HepG2 (cell line): Measurements from ENCODE around the gene NR2F1. TPM values are rescaled to one million over a fixed set of nuclear protein-coding genes. Genes with fewer than 3 reads are reported as not detected.

ENCODE experiments used
- ATAC-seq: fragments of 200-7000 bp; cut with Tn5 transposase; 3 replicates; pipeline ENCODE4 v1.9.1; 2020; ENCODE audit warnings: mild to moderate bottlenecking, moderate library complexity
- BruUV-seq: library from RNA; stranded (reverse); fragments of 400-500 nt; replicated peaks from 2 replicates; lab custom pipeline; 2021; lab: Mats Ljungman, UMichigan
- CTCF ChIA-PET: fragments of 300-600 bp; formaldehyde crosslinking; extraction: SDS; loops from one replicate; lab custom pipeline; 2021; ENCODE audit warnings: low total read pairs, inconsistent platforms, low intra/inter-chr PET ratio; lab: Yijun Ruan, JAX
- POLR2A ChIA-PET: fragments of 350-600 bp; sonication (Branson Sonifier 250); formaldehyde crosslinking; loops from one replicate; lab custom pipeline; 2020; ENCODE audit warnings: antibody characterized with exemption, inconsistent platforms; lab: Yijun Ruan, JAX
- DNase-seq: peaks from one replicate; pipeline ENCODE4 v3.0.0-alpha.2; 2015; ENCODE audit warnings: low spot score
- FAIRE-seq: peaks from 3 replicates; lab custom pipeline; 2011; peaks lifted over from hg19 to GRCh38; lab: Jason Lieb, UNC
- H2AFZ ChIP-seq: one replicate; pipeline ENCODE4 v1.6.1; 2011; ENCODE audit warnings: low read length, inconsistent platforms
- H3K27ac ChIP-seq: fragments of 300-600 bp; 3 replicates; pipeline ENCODE4 v1.8.0; 2011; ENCODE audit warnings: mixed run types, mild to moderate bottlenecking, mixed read lengths, low read length, inconsistent platforms; ENCODE audit not compliant: insufficient read depth; ENCODE audit errors: extremely low read length
- H3K27me3 ChIP-seq, 2 experiments: fragments of 200-600 bp in 1 of 2; 2 replicates in 1 of 2; 3 replicates in 1 of 2; pipeline versions ENCODE4 v1.6.0 to v1.8.0; 2011; ENCODE audit warnings: low read length in 2 of 2, mild to moderate bottlenecking in 2 of 2, moderate library complexity in 2 of 2, inconsistent platforms in 1 of 2; ENCODE audit not compliant: insufficient read depth in 2 of 2, control insufficient read depth in 1 of 2
- H3K36me3 ChIP-seq, 2 experiments: fragments of 200-600 bp in 1 of 2; replicated peaks in 1 of 2; 2 replicates in 1 of 2; 3 replicates in 1 of 2; pipeline versions ENCODE4 v1.5.1 to v1.8.0; 2011; ENCODE audit warnings: low read length in 2 of 2, inconsistent platforms in 1 of 2; ENCODE audit not compliant: insufficient read depth in 2 of 2, control insufficient read depth in 1 of 2
- H3K4me1 ChIP-seq: 2 replicates; pipeline ENCODE4 v1.5.1; 2012; ENCODE audit warnings: low read length, inconsistent platforms; ENCODE audit not compliant: insufficient read depth
- H3K4me2 ChIP-seq: 2 replicates; pipeline ENCODE4 v1.6.0; 2011; ENCODE audit warnings: low read depth, low read length, inconsistent platforms
- H3K4me3 ChIP-seq, 3 experiments: fragments of 200-600 bp in 1 of 3; sonication (generic), shearing (Covaris generic) in 1 of 3; replicated peaks in 1 of 3; 2 replicates each; pipeline ENCODE4 v1.5.1; 2011 to 2016; ENCODE audit warnings: low read length in 3 of 3, inconsistent platforms in 2 of 3, low read depth in 2 of 3, mild to moderate bottlenecking in 2 of 3, control low read depth in 1 of 3, mixed read lengths in 1 of 3; ENCODE audit not compliant: insufficient read depth in 1 of 3
- H3K79me2 ChIP-seq: one replicate; pipeline ENCODE4 v1.6.1; 2011; ENCODE audit warnings: low read length, inconsistent platforms; ENCODE audit not compliant: insufficient read depth
- H3K9ac ChIP-seq: 2 replicates; pipeline ENCODE4 v1.6.0; 2011; ENCODE audit warnings: mild to moderate bottlenecking, low read depth, low read length, inconsistent platforms; ENCODE audit not compliant: insufficient read depth
- H3K9me3 ChIP-seq: 2 replicates; pipeline ENCODE4 v1.5.1; 2012; ENCODE audit warnings: mild to moderate bottlenecking, low read length
- H4K20me1 ChIP-seq: 2 replicates; pipeline ENCODE4 v1.6.0; 2011; ENCODE audit warnings: inconsistent platforms, mild to moderate bottlenecking, low read length, moderate library complexity; ENCODE audit not compliant: insufficient read depth
- ATF5 ChIP-seq: sonication (generic); formaldehyde crosslinking; IDR thresholded peaks from 2 replicates; pipeline ENCODE4 v1.4.0; 2020; ENCODE audit warnings: mild to moderate bottlenecking, low read depth, missing genetic modification reagents
- HDAC1 ChIP-seq: sonication (generic); formaldehyde crosslinking; IDR thresholded peaks from 2 replicates; pipeline ENCODE4 v1.5.1; 2020; ENCODE audit warnings: mild to moderate bottlenecking, missing genetic modification reagents
- LRRFIP1 ChIP-seq: sonication (generic); formaldehyde crosslinking; conservative IDR thresholded peaks from 2 replicates; pipeline ENCODE4 v1.4.0; 2020; ENCODE audit warnings: missing genetic modification reagents
- PAX8 ChIP-seq: sonication (generic); formaldehyde crosslinking; IDR thresholded peaks from 2 replicates; pipeline ENCODE4 v1.8.0; 2022; ENCODE audit warnings: mild to moderate bottlenecking, missing genetic modification reagents, borderline replicate concordance
- SCMH1 ChIP-seq: sonication (generic); formaldehyde crosslinking; IDR thresholded peaks from 2 replicates; pipeline ENCODE4 v1.9.0; 2021; ENCODE audit warnings: missing genetic modification reagents, mild to moderate bottlenecking, borderline replicate concordance
- ZC3H4 ChIP-seq: sonication (generic); formaldehyde crosslinking; IDR thresholded peaks from 2 replicates; pipeline ENCODE4 v1.4.0; 2020; ENCODE audit warnings: missing genetic modification reagents, borderline replicate concordance
- ZNF646 ChIP-seq: sonication (generic); formaldehyde crosslinking; IDR thresholded peaks from 2 replicates; pipeline ENCODE4 v1.9.0; 2021; ENCODE audit warnings: mild to moderate bottlenecking, missing genetic modification reagents
- ZSCAN9 ChIP-seq: IDR thresholded peaks from 2 replicates; pipeline ENCODE4 v1.6.1; 2016; ENCODE audit warnings: borderline replicate concordance
- WGBS: methylation state at CpG from one replicate; pipeline ENCODE4 v1.1.6; 2017; ENCODE audit warnings: low lambda C conversion rate; 5-methylcytosine and 5-hydroxymethylcytosine counted together
- in situ Hi-C: cut with HindIII; loops from 2 replicates; pipeline ENCODE4 v1.10.0; 2017; ENCODE audit warnings: low pct_unique_long_range_greater_than_20kb; ENCODE audit not compliant: extremely low pct_ligation_motif_present
- intact Hi-C: fragments of 100-400 bp; cut with micrococcal nuclease; formaldehyde crosslinking; loops from one replicate; pipeline ENCODE4 v1.10.0; 2022; ENCODE audit not compliant: unreplicated experiment
- polyA plus RNA-seq, 8 experiments: library from polyadenylated mRNA; depleted of rRNA in 3 of 8; stranded (reverse) in 7 of 8; unstranded in 1 of 8; fragments of >200 nt; fragmentation: Illumina TruSeq in 4 of 8; extraction: Trizol in 4 of 8; gene quantifications; 2 replicates each; pipeline versions ENCODE4 v1.2.1 to v1.2.3, GENCODE V29; 2011 to 2016; ENCODE audit warnings: low read depth in 4 of 8, missing spikeins in 1 of 8, mixed read lengths in 1 of 8; ENCODE audit not compliant: insufficient read depth in 1 of 8
- total RNA-seq, 5 experiments: library from RNA; depleted of rRNA; stranded (reverse); fragments of >200 nt; fragmentation: Illumina TruSeq; extraction: Trizol; gene quantifications; 2 replicates each; pipeline ENCODE4 v1.2.3, GENCODE V29; 2016; ENCODE audit warnings: low read depth in 1 of 5

The NR2F1 gene
- total and polyA plus RNA-seq, 2 of the 13 experiments (the other 11 are each of a cell fraction or from before 2014, with no cell fraction given) = 17.1 to 59.7 TPM

GRCh38 chr5:93574491-93575305, 8.3 kb upstream of the NR2F1 start:
- Histone ChIP-seq H3K36me3 (no peaks in the 10 kb centered on the region), H3K27me3 (peaks cover 8 to 31% of the 10 kb centered on the region in 2 experiments; a peak in 4 of 5 replicates), H3K79me2 (no peaks in the 10 kb centered on the region), H3K4me2 (no peak overlapping the region), H2AFZ (no peak overlapping the region), H3K4me3 (no peak overlapping the region), H4K20me1 (peaks cover 3% of the 10 kb centered on the region), H3K4me1 (peaks cover 26% of the 10 kb centered on the region), H3K9ac (no peak overlapping the region), H3K27ac (no peak overlapping the region), H3K9me3 (no peaks in the 10 kb centered on the region)
- intact Hi-C loops = loop anchor here (5.0 kb wide), 1 partner anchor 897 kb away; no protein-coding TSS in a partner anchor
- ChIA-PET POLR2A (no interaction called here), CTCF (no interaction called here)
- TF ChIP-seq PAX8 (CRISPR knock-in tag) (no peak), SCMH1 (CRISPR knock-in tag) (no peak), HDAC1 (CRISPR knock-in tag) (no peak), ZC3H4 (no peak), ZNF646 (CRISPR knock-in tag) (no peak), ZSCAN9 (no peak), ATF5 (CRISPR knock-in tag) (no peak), LRRFIP1 (CRISPR knock-in tag) (no peak)
- in situ Hi-C loops = no loop called here
- no TSS peak for BruUV-seq
- DNase-seq (no peak), FAIRE-seq (no peak), ATAC-seq (no peak)
- WGBS = 70% methylated on average over 12 of the region's 12 CpGs
